HepG2 (cell line): ENCODE data around the gene KDELR3. TPM values are rescaled to one million over a fixed set of nuclear protein-coding genes. Genes with fewer than 3 reads are reported as not detected.

Source experiments
- AGO1 ChIP-seq: fragments of 200-400 bp; formaldehyde crosslinking; IDR thresholded peaks from 2 replicates; pipeline ENCODE4 v1.6.1; 2017; ENCODE audit warnings: mild to moderate bottlenecking, low read depth, low read length, moderate library complexity; ENCODE audit not compliant: poor library complexity, severe bottlenecking
- DNMT1 ChIP-seq: sonication (generic); formaldehyde crosslinking; IDR thresholded peaks from 2 replicates; pipeline ENCODE4 v1.5.1; 2020; ENCODE audit warnings: mild to moderate bottlenecking, missing genetic modification reagents
- POLR2AphosphoS5 ChIP-seq: IDR thresholded peaks from 2 replicates; pipeline ENCODE4 v1.6.1; 2012; ENCODE audit warnings: low read depth, low read length
- POLR2G ChIP-seq: fragments of 200-400 bp; formaldehyde crosslinking; IDR thresholded peaks from 2 replicates; pipeline ENCODE4 v1.6.1; 2018; ENCODE audit warnings: mild to moderate bottlenecking, low read depth, low read length, moderate library complexity
- RARA ChIP-seq: IDR thresholded peaks from 2 replicates; pipeline ENCODE4 v1.6.1; 2016; ENCODE audit warnings: missing genetic modification reagents, missing compliant biosample characterization
- RBAK ChIP-seq: sonication (generic); formaldehyde crosslinking; IDR thresholded peaks from 2 replicates; pipeline ENCODE4 v1.5.1; 2020; ENCODE audit warnings: mild to moderate bottlenecking, missing genetic modification reagents
- SP140L ChIP-seq: sonication (generic); formaldehyde crosslinking; IDR thresholded peaks from 2 replicates; pipeline ENCODE4 v1.4.0; 2020; ENCODE audit warnings: missing genetic modification reagents, borderline replicate concordance
- TAF1 ChIP-seq: sonication (generic); formaldehyde crosslinking; IDR thresholded peaks from 2 replicates; pipeline ENCODE4 v1.4.0; 2020; ENCODE audit warnings: missing genetic modification reagents
- ZFX ChIP-seq: sonication (generic); formaldehyde crosslinking; IDR thresholded peaks from 2 replicates; pipeline ENCODE4 v1.4.0; 2020; ENCODE audit warnings: mild to moderate bottlenecking, low read depth, missing genetic modification reagents, moderate library complexity
- ZKSCAN8 ChIP-seq: IDR thresholded peaks from 2 replicates; pipeline ENCODE4 v1.6.1; 2016; ENCODE audit warnings: borderline replicate concordance, missing genetic modification reagents, missing compliant biosample characterization
- ZNF446 ChIP-seq: sonication (generic); formaldehyde crosslinking; IDR thresholded peaks from 2 replicates; pipeline ENCODE4 v1.5.0; 2020; ENCODE audit warnings: mild to moderate bottlenecking, missing genetic modification reagents
- ZSCAN9 ChIP-seq: IDR thresholded peaks from 2 replicates; pipeline ENCODE4 v1.6.1; 2016; ENCODE audit warnings: borderline replicate concordance
- polyA plus RNA-seq, 8 experiments: library from polyadenylated mRNA; depleted of rRNA in 3 of 8; stranded (reverse) in 7 of 8; unstranded in 1 of 8; fragments of >200 nt; fragmentation: Illumina TruSeq in 4 of 8; extraction: Trizol in 4 of 8; gene quantifications; 2 replicates each; pipeline versions ENCODE4 v1.2.1 to v1.2.3, GENCODE V29; 2011 to 2016; ENCODE audit warnings: low read depth in 4 of 8, missing spikeins in 1 of 8, mixed read lengths in 1 of 8; ENCODE audit not compliant: insufficient read depth in 1 of 8
- total RNA-seq, 5 experiments: library from RNA; depleted of rRNA; stranded (reverse); fragments of >200 nt; fragmentation: Illumina TruSeq; extraction: Trizol; gene quantifications; 2 replicates each; pipeline ENCODE4 v1.2.3, GENCODE V29; 2016; ENCODE audit warnings: low read depth in 1 of 5
- TF ChIP-seq, protein P1 (sequence below): sonication (generic); formaldehyde crosslinking; IDR thresholded peaks from 2 replicates; pipeline ENCODE4 v1.5.0; 2020; ENCODE audit warnings: mild to moderate bottlenecking, low read depth, missing genetic modification reagents, borderline replicate concordance
- TF ChIP-seq, protein P2 (sequence below): sonication (generic); formaldehyde crosslinking; IDR thresholded peaks from 2 replicates; pipeline ENCODE4 v1.5.0; 2020; ENCODE audit warnings: mild to moderate bottlenecking, missing genetic modification reagents, borderline replicate concordance
- TF ChIP-seq, protein P3 (sequence below): sonication (generic); formaldehyde crosslinking; IDR thresholded peaks from 2 replicates; pipeline ENCODE4 v1.4.0; 2020; ENCODE audit warnings: missing genetic modification reagents
- TF ChIP-seq, protein P4 (sequence below): sonication (generic); formaldehyde crosslinking; IDR thresholded peaks from 2 replicates; pipeline ENCODE4 v1.5.0; 2020; ENCODE audit warnings: missing genetic modification reagents
- TF ChIP-seq, protein P5 (sequence below): sonication (generic); formaldehyde crosslinking; IDR thresholded peaks from 2 replicates; pipeline ENCODE4 v1.5.1; 2020; ENCODE audit warnings: missing genetic modification reagents, mild to moderate bottlenecking, borderline replicate concordance
- TF ChIP-seq, protein P6 (sequence below): sonication (generic); formaldehyde crosslinking; conservative IDR thresholded peaks from 2 replicates; pipeline ENCODE4 v1.4.0; 2020; ENCODE audit warnings: missing genetic modification reagents

Gene KDELR3
- total and polyA plus RNA-seq, 2 of the 13 experiments (the other 11 are each of a cell fraction or from before 2014, with no cell fraction given), result 24.2 to 65.7 TPM

DNA sequence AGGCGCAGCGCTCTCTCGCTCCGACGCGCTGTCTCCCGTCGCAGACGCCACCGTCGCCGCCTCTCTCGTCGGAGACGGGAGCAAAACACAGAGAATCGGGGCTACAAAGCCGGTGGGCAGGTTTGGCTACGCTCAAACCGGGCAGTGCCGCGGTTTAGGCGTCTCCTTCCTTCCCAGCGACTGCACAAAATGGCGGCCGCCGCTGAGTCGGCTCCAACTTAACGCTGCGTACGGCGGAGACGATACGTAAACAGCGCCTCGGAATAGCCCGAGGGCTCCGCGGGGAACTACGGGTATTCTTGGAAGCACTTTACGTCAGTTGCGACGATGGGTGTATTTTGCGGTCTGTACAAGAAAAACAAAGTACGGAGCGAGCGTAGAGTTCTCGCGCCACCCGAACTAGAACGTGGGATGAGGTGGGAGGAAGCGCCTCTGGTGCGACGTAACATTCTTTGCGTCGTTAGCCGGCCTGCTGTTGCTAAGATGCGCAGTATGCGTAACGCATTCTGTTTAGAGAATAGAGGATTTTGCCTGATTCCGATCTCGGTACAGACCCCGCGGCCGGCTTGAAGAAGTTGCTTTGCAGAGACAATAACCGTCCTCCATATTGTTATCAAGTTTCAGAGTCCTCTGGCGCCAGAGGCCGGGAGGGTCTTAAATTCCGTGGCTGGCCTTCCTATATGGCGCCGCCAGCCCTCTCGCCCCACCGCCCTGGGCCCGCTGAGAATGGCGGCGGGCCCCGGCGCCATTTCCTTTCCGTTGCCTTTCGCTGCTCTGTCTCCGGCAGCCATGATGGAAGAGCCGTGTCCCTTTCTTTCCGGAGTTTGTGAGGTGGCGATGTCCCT is 38.4 kb downstream of the KDELR3 start, which contains the start of gene DDX17 (continued):
- TF ChIP-seq, protein P1, sequence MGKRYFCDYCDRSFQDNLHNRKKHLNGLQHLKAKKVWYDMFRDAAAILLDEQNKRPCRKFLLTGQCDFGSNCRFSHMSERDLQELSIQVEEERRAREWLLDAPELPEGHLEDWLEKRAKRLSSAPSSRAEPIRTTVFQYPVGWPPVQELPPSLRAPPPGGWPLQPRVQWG (CRISPR knock-in tag), result no peak
- TF ChIP-seq, protein P2, sequence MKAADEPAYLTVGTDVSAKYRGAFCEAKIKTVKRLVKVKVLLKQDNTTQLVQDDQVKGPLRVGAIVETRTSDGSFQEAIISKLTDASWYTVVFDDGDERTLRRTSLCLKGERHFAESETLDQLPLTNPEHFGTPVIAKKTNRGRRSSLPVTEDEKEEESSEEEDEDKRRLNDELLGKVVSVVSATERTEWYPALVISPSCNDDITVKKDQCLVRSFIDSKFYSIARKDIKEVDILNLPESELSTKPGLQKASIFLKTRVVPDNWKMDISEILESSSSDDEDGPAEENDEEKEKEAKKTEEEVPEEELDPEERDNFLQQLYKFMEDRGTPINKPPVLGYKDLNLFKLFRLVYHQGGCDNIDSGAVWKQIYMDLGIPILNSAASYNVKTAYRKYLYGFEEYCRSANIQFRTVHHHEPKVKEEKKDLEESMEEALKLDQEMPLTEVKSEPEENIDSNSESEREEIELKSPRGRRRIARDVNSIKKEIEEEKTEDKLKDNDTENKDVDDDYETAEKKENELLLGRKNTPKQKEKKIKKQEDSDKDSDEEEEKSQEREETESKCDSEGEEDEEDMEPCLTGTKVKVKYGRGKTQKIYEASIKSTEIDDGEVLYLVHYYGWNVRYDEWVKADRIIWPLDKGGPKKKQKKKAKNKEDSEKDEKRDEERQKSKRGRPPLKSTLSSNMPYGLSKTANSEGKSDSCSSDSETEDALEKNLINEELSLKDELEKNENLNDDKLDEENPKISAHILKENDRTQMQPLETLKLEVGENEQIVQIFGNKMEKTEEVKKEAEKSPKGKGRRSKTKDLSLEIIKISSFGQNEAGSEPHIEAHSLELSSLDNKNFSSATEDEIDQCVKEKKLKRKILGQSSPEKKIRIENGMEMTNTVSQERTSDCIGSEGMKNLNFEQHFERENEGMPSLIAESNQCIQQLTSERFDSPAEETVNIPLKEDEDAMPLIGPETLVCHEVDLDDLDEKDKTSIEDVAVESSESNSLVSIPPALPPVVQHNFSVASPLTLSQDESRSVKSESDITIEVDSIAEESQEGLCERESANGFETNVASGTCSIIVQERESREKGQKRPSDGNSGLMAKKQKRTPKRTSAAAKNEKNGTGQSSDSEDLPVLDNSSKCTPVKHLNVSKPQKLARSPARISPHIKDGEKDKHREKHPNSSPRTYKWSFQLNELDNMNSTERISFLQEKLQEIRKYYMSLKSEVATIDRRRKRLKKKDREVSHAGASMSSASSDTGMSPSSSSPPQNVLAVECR (CRISPR knock-in tag), result peak; percentile 42; the same call in 1 of the 2 replicates
- TF ChIP-seq, protein P3, sequence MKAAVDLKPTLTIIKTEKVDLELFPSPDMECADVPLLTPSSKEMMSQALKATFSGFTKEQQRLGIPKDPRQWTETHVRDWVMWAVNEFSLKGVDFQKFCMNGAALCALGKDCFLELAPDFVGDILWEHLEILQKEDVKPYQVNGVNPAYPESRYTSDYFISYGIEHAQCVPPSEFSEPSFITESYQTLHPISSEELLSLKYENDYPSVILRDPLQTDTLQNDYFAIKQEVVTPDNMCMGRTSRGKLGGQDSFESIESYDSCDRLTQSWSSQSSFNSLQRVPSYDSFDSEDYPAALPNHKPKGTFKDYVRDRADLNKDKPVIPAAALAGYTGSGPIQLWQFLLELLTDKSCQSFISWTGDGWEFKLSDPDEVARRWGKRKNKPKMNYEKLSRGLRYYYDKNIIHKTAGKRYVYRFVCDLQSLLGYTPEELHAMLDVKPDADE (CRISPR knock-in tag), result no peak
- peak; percentile 95 for TF ChIP-seq POLR2G
- no peak for TF ChIP-seq DNMT1
- TF ChIP-seq, protein P4, sequence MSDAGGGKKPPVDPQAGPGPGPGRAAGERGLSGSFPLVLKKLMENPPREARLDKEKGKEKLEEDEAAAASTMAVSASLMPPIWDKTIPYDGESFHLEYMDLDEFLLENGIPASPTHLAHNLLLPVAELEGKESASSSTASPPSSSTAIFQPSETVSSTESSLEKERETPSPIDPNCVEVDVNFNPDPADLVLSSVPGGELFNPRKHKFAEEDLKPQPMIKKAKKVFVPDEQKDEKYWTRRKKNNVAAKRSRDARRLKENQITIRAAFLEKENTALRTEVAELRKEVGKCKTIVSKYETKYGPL (CRISPR knock-in tag), result no peak
- TF ChIP-seq SP140L, result no peak
- TF ChIP-seq TAF1 (CRISPR knock-in tag), result peak; percentile 91
- TF ChIP-seq, protein P5, sequence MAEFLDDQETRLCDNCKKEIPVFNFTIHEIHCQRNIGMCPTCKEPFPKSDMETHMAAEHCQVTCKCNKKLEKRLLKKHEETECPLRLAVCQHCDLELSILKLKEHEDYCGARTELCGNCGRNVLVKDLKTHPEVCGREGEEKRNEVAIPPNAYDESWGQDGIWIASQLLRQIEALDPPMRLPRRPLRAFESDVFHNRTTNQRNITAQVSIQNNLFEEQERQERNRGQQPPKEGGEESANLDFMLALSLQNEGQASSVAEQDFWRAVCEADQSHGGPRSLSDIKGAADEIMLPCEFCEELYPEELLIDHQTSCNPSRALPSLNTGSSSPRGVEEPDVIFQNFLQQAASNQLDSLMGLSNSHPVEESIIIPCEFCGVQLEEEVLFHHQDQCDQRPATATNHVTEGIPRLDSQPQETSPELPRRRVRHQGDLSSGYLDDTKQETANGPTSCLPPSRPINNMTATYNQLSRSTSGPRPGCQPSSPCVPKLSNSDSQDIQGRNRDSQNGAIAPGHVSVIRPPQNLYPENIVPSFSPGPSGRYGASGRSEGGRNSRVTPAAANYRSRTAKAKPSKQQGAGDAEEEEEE (CRISPR knock-in tag), result no peak
- no peak for TF ChIP-seq RARA
- TF ChIP-seq ZSCAN9 (CRISPR knock-in tag), result 0 out of 2 replicates have a peak, but pooled peaks have one; percentile 59
- peak; percentile 88 for TF ChIP-seq POLR2AphosphoS5
- no peak for TF ChIP-seq RBAK (CRISPR knock-in tag)
- peak; percentile 77 for TF ChIP-seq ZFX (CRISPR knock-in tag)
- TF ChIP-seq ZKSCAN8 (CRISPR knock-in tag), result no peak
- no peak for TF ChIP-seq ZNF446 (CRISPR knock-in tag)
- TF ChIP-seq, protein P6, sequence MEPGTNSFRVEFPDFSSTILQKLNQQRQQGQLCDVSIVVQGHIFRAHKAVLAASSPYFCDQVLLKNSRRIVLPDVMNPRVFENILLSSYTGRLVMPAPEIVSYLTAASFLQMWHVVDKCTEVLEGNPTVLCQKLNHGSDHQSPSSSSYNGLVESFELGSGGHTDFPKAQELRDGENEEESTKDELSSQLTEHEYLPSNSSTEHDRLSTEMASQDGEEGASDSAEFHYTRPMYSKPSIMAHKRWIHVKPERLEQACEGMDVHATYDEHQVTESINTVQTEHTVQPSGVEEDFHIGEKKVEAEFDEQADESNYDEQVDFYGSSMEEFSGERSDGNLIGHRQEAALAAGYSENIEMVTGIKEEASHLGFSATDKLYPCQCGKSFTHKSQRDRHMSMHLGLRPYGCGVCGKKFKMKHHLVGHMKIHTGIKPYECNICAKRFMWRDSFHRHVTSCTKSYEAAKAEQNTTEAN, result no peak
- TF ChIP-seq AGO1, result peak; percentile 100
